Keratinocyte (primary cell): Measurements from ENCODE around the gene ACBD3. TPM values are rescaled to one million over a fixed set of nuclear protein-coding genes. Genes with fewer than 3 reads are reported as not detected.

Experiments
- DNase-seq: peaks from one replicate; pipeline ENCODE4 v3.0.0-alpha.2; 2011; ENCODE audit warnings: low read depth, missing footprints, low spot score
- FAIRE-seq: peaks from 2 replicates; lab custom pipeline; 2011; peaks lifted over from hg19 to GRCh38; lab: Jason Lieb, UNC
- H2AFZ ChIP-seq: 2 replicates; pipeline ENCODE4 v1.6.0; 2012; ENCODE audit warnings: low read length, control low read depth, inconsistent platforms; ENCODE audit not compliant: control insufficient read depth
- H3K27ac ChIP-seq: 2 replicates; pipeline ENCODE4 v1.5.1; 2011; ENCODE audit warnings: low read length; ENCODE audit not compliant: control insufficient read depth, insufficient read depth
- H3K27me3 ChIP-seq: 3 replicates; pipeline ENCODE4 v1.6.0; 2011; ENCODE audit warnings: low read length; ENCODE audit not compliant: control insufficient read depth, insufficient read depth; ENCODE audit errors: extremely low read depth
- H3K36me3 ChIP-seq, 2 experiments: 2 replicates in 1 of 2; 3 replicates in 1 of 2; pipeline ENCODE4 v1.5.1; 2011; ENCODE audit warnings: low read length in 2 of 2, mild to moderate bottlenecking in 1 of 2; ENCODE audit not compliant: control insufficient read depth in 2 of 2, insufficient read depth in 2 of 2; ENCODE audit errors: extremely low read depth in 1 of 2
- H3K4me1 ChIP-seq: 3 replicates; pipeline ENCODE4 v1.5.1; 2011; ENCODE audit warnings: low read length; ENCODE audit not compliant: control insufficient read depth, insufficient read depth; ENCODE audit errors: extremely low read depth
- H3K4me2 ChIP-seq: 3 replicates; pipeline ENCODE4 v1.6.0; 2011; ENCODE audit warnings: low read depth, low read length; ENCODE audit not compliant: control insufficient read depth, insufficient read depth; ENCODE audit errors: extremely low read depth
- H3K4me3 ChIP-seq, 3 experiments: fragments of 200-600 bp in 1 of 3; sonication (generic) in 1 of 3; 2 replicates in 2 of 3; 3 replicates in 1 of 3; pipeline ENCODE4 v1.5.1; 2011 to 2016; ENCODE audit warnings: low read length in 3 of 3, mild to moderate bottlenecking in 3 of 3, control low read depth in 2 of 3, inconsistent platforms in 1 of 3, low read depth in 1 of 3, mixed read lengths in 1 of 3, mixed run types in 1 of 3, moderate library complexity in 1 of 3; ENCODE audit not compliant: control insufficient read depth in 2 of 3, insufficient read depth in 2 of 3; ENCODE audit errors: extremely low read depth in 1 of 3
- H3K79me2 ChIP-seq: 2 replicates; pipeline ENCODE4 v1.6.0; 2012; ENCODE audit warnings: low read length; ENCODE audit not compliant: control insufficient read depth, insufficient read depth
- H3K9ac ChIP-seq: 3 replicates; pipeline ENCODE4 v1.6.0; 2011; ENCODE audit warnings: low read length; ENCODE audit not compliant: control insufficient read depth, insufficient read depth; ENCODE audit errors: extremely low read depth
- H3K9me1 ChIP-seq: 3 replicates; pipeline ENCODE4 v1.6.0; 2011; ENCODE audit warnings: low read length; ENCODE audit not compliant: control insufficient read depth, insufficient read depth; ENCODE audit errors: extremely low read depth
- H3K9me3 ChIP-seq: 2 replicates; pipeline ENCODE4 v1.5.1; 2012; ENCODE audit warnings: low read depth, low read length; ENCODE audit not compliant: control insufficient read depth
- H4K20me1 ChIP-seq: 3 replicates; pipeline ENCODE4 v1.6.0; 2011; ENCODE audit warnings: low read length; ENCODE audit not compliant: control insufficient read depth, insufficient read depth; ENCODE audit errors: extremely low read depth
- CTCF ChIP-seq, 3 experiments: IDR thresholded peaks in 1 of 3; conservative IDR thresholded peaks in 1 of 3; optimal IDR thresholded peaks in 1 of 3; 2 replicates in 2 of 3; 3 replicates in 1 of 3; pipeline versions ENCODE3 to v1.5.1; 2011; ENCODE audit warnings: low read length in 3 of 3, mild to moderate bottlenecking in 3 of 3, moderate library complexity in 2 of 3, control low read depth in 1 of 3, inconsistent platforms in 1 of 3; ENCODE audit not compliant: insufficient read depth in 2 of 3; ENCODE audit errors: extremely low read depth in 1 of 3
- EZH2 ChIP-seq: IDR thresholded peaks from one replicate; pipeline ENCODE4 v1.6.1; 2012; ENCODE audit warnings: inconsistent platforms, mild to moderate bottlenecking, low read length, moderate library complexity
- dilution Hi-C: fragments of 300-500 bp; cut with MboI; formaldehyde crosslinking; loops from one replicate; pipeline ENCODE4 v1.7.0; 2020; ENCODE audit warnings: low sequenced_read_pairs; ENCODE audit not compliant: extremely low pct_ligation_motif_present
- polyA plus RNA-seq, 5 experiments: library from polyadenylated mRNA; depleted of rRNA in 3 of 5; stranded (reverse) in 3 of 5; stranded (forward) in 1 of 5; unstranded in 1 of 5; fragments of >200 nt; gene quantifications; 1 replicate in 1 of 5; 2 replicates in 3 of 5; 3 replicates in 1 of 5; pipeline versions ENCODE4 v1.2.1 to v1.2.3, GENCODE V29; 2011 to 2012; ENCODE audit warnings: missing spikeins in 2 of 5, low read depth in 1 of 5, low replicate concordance in 1 of 5

Gene ACBD3
- polyA plus RNA-seq, 1 donor (not counting 4 experiments of a cell fraction or from before 2014, with no cell fraction given), result 43.1 TPM

- Histone ChIP-seq H3K27ac (no peak overlapping the region), H3K79me2 (no peaks in the 10 kb centered on the region), H3K4me3 (no peak overlapping the region), H3K4me1 (no peaks in the 10 kb centered on the region), H3K9me3 (no peaks in the 10 kb centered on the region), H3K36me3 (no peaks in the 10 kb centered on the region), H3K27me3 (no peaks in the 10 kb centered on the region), H2AFZ (no peak overlapping the region), H4K20me1 (no peaks in the 10 kb centered on the region), H3K9ac (no peak overlapping the region), H3K9me1 (no peaks in the 10 kb centered on the region), H3K4me2 (no peak overlapping the region)
- DNase-seq (no peak), FAIRE-seq (no peak)
- dilution Hi-C loops, result no loop called here
- TF ChIP-seq EZH2 (no peak), CTCF (optimal IDR thresholded peaks at IDR 0.05 in 1 of 3, IDR thresholded peaks at IDR 0.05 in 1 of 3, conservative IDR thresholded peaks at IDR 0.05 in 1 of 3; ENCODE audit: extremely low read depth in 1 of 3, insufficient read depth in 2 of 3, low read length in 3 of 3) (peak; percentile 34 to 52 (median 46))
Observed at GRCh38 chr1:226201029-226201593, 14.6 kb upstream of the ACBD3 start.

- H2AFZ ChIP-seq, result no peak overlapping the region
- H3K79me2 ChIP-seq, result no peaks in the 10 kb centered on the region
- H3K9me1 ChIP-seq, result no peaks in the 10 kb centered on the region
- no peak overlapping the region for H3K27ac ChIP-seq
- no peaks in the 10 kb centered on the region for H3K4me1 ChIP-seq
- dilution Hi-C loops, result no loop called here
- TF ChIP-seq CTCF (optimal IDR thresholded peaks at IDR 0.05 in 1 of 3, IDR thresholded peaks at IDR 0.05 in 1 of 3, conservative IDR thresholded peaks at IDR 0.05 in 1 of 3; ENCODE audit: extremely low read depth in 1 of 3, insufficient read depth in 2 of 3, low read length in 3 of 3) (no peak), EZH2 (no peak)
- H4K20me1 ChIP-seq, result no peaks in the 10 kb centered on the region
- no peak overlapping the region for H3K9ac ChIP-seq
- H3K4me3 ChIP-seq, result no peak overlapping the region
- no peaks in the 10 kb centered on the region for H3K27me3 ChIP-seq
- DNase-seq (no peak), FAIRE-seq (no peak)
- H3K4me2 ChIP-seq, result no peak overlapping the region
- no peaks in the 10 kb centered on the region for H3K36me3 ChIP-seq
- no peaks in the 10 kb centered on the region for H3K9me3 ChIP-seq
Observed at GRCh38 chr1:226199971-226200370, 13.4 kb upstream of the ACBD3 start.
